Activated CD4-positive, alpha-beta T cell treated with anti-CD3 and anti-CD28 coated beads for 36 hours (primary cell): ENCODE measurements around the gene NHLRC4. TPM values are rescaled to one million over a fixed set of nuclear protein-coding genes. Genes with fewer than 3 reads are reported as not detected.

Source experiments
- ATAC-seq: fragments of 200-7000 bp; cut with Tn5 transposase; one replicate; pipeline ENCODE4 v1.10.0; 2021; ENCODE audit warnings: mild to moderate bottlenecking, moderate library complexity
- CTCF ChIA-PET: fragments of 350-600 bp; sonication (Branson Sonifier 250); formaldehyde crosslinking; loops from one replicate; lab custom pipeline; 2021; ENCODE audit warnings: antibody characterized with exemption; lab: Charles Lee
- POLR2A ChIA-PET: fragments of 350-600 bp; sonication (Branson Sonifier 250); formaldehyde crosslinking; loops from one replicate; lab custom pipeline; 2021; ENCODE audit warnings: antibody characterized with exemption, inconsistent platforms; lab: Charles Lee
- DNase-seq: peaks from one replicate; pipeline ENCODE4 v3.0.0-alpha.2; 2020
- H3K27ac Mint-ChIP-seq: one replicate; pipeline ENCODE4 v1.8.0; 2021; ENCODE audit warnings: mixed read lengths
- H3K27me3 Mint-ChIP-seq: one replicate; pipeline ENCODE4 v1.8.0; 2021; ENCODE audit warnings: mixed read lengths
- H3K36me3 Mint-ChIP-seq: one replicate; pipeline ENCODE4 v1.8.0; 2021; ENCODE audit warnings: low read depth, mixed read lengths
- H3K4me1 Mint-ChIP-seq: one replicate; pipeline ENCODE4 v1.8.0; 2021; ENCODE audit warnings: mixed read lengths
- H3K4me3 Mint-ChIP-seq: one replicate; pipeline ENCODE4 v1.8.0; 2021; ENCODE audit warnings: mild to moderate bottlenecking, moderate library complexity, mixed read lengths
- H3K9me3 Mint-ChIP-seq: one replicate; pipeline ENCODE4 v1.8.0; 2021; ENCODE audit warnings: low read depth, mixed read lengths
- intact Hi-C, 2 experiments: fragments of 100-400 bp; cut with DNase I in 1 of 2; cut with micrococcal nuclease in 1 of 2; formaldehyde crosslinking; loops; one replicate each; pipeline versions ENCODE4 v1.14.2 to v1.15.1; 2022 to 2024; cut with DNase I, micrococcal nuclease
- total RNA-seq, 2 experiments: library from RNA; stranded (reverse); gene quantifications; one replicate each; pipeline ENCODE4 v1.2.3, GENCODE V29; 2021

Gene NHLRC4
- total RNA-seq, 2 experiments from 2014 or later: 0.19 to 0.87 TPM

DNA sequence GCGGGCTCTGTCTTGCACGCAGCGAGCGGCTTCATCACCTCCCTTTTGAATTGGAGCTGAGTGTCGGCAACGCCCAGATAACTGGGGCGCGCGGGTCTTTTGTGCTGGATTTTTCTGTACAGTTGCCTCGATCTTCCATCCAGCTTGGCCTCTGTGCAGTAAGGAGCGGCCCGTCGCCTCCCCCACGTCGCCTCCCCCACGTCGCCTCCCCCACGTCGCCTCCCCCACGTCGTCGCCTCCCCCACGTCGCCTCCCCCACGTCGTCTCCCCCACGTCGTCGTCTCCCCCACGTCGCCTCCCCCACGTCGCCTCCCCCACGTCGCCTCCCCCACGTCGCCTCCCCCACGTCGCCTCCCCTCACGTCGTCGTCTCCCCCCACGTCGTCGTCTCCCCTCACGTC is 22.3 kb upstream of the NHLRC4 start:
- CTCF ChIA-PET: no interaction called here
- ATAC-seq: no peak
- intact Hi-C loops: no loop called here
- Mint-ChIP-seq H3K4me1 (peaks cover 1% of the 10 kb centered on the region), H3K4me3 (no peak overlapping the region), H3K36me3 (peaks cover 6% of the 10 kb centered on the region), H3K27ac (no peak overlapping the region), H3K27me3 (no peaks in the 10 kb centered on the region), H3K9me3 (no peaks in the 10 kb centered on the region)
- POLR2A ChIA-PET: no interaction called here
- no peak for DNase-seq

DNA sequence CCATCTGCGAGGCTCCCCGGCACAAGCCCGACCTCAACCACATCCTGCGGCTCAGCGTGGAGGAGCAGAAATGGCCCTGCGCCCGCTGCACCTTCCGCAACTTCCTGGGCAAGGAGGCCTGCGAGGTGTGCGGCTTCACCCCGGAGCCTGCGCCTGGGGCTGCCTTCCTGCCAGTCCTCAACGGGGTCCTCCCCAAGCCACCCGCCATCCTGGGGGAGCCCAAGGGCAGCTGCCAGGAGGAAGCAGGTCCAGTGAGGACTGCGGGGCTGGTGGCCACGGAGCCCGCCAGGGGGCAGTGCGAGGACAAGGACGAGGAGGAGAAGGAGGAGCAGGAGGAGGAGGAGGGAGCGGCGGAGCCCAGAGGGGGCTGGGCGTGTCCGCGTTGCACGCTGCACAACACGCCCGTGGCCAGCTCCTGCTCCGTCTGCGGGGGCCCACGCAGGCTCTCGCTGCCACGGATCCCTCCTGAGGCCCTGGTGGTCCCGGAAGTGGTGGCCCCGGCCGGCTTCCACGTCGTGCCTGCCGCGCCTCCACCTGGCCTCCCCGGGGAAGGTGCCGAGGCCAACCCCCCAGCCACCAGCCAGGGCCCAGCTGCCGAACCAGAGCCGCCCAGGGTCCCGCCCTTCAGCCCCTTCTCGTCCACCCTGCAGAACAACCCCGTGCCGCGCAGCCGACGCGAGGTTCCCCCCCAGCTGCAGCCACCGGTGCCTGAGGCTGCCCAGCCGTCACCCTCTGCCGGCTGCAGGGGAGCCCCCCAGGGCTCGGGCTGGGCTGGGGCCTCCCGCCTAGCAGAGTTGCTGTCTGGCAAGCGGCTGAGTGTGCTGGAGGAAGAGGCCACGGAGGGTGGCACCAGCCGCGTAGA is 19.7 kb upstream of the NHLRC4 start:
- no peaks in the 10 kb centered on the region for H3K9me3 Mint-ChIP-seq
- no peaks in the 10 kb centered on the region for H3K27me3 Mint-ChIP-seq
- ChIA-PET CTCF (no interaction called here), POLR2A (no interaction called here)
- intact Hi-C loops: no loop called here
- ATAC-seq (peak; percentile 59), DNase-seq (peak; percentile 62)
- peaks cover 1% of the 10 kb centered on the region for H3K4me1 Mint-ChIP-seq
- H3K4me3 Mint-ChIP-seq: no peak overlapping the region
- peaks cover 4% of the 10 kb centered on the region for H3K36me3 Mint-ChIP-seq
- no peak overlapping the region for H3K27ac Mint-ChIP-seq

DNA sequence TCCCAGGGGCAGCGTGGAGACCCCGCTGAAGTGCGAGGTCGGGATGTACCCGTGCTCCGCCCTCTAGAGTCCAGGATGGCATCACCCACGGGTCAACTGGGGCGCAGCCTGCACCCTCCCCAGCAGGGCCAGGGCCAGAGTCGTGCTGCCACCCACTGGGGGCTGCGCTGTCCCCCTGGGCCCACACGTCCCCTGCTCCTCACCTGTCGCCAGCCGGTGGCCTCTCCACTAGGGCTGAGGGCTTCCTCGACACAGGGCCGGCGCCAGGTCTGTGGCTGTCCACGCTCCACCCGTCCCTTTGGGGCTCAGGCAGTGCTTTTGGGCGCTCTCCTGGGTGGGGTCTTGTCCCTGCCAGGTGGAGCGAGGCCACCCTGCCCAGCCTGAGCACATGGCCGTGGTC is 18.2 kb upstream of the NHLRC4 start:
- POLR2A ChIA-PET: no interaction called here
- H3K9me3 Mint-ChIP-seq: no peaks in the 10 kb centered on the region
- peaks cover 2% of the 10 kb centered on the region for H3K36me3 Mint-ChIP-seq
- H3K27ac Mint-ChIP-seq: no peak overlapping the region
- DNase-seq (no peak), ATAC-seq (no peak)
- H3K4me3 Mint-ChIP-seq: no peak overlapping the region
- intact Hi-C loops: no loop called here
- H3K27me3 Mint-ChIP-seq: no peaks in the 10 kb centered on the region
- peaks cover 1% of the 10 kb centered on the region for H3K4me1 Mint-ChIP-seq
- CTCF ChIA-PET: no interaction called here

DNA sequence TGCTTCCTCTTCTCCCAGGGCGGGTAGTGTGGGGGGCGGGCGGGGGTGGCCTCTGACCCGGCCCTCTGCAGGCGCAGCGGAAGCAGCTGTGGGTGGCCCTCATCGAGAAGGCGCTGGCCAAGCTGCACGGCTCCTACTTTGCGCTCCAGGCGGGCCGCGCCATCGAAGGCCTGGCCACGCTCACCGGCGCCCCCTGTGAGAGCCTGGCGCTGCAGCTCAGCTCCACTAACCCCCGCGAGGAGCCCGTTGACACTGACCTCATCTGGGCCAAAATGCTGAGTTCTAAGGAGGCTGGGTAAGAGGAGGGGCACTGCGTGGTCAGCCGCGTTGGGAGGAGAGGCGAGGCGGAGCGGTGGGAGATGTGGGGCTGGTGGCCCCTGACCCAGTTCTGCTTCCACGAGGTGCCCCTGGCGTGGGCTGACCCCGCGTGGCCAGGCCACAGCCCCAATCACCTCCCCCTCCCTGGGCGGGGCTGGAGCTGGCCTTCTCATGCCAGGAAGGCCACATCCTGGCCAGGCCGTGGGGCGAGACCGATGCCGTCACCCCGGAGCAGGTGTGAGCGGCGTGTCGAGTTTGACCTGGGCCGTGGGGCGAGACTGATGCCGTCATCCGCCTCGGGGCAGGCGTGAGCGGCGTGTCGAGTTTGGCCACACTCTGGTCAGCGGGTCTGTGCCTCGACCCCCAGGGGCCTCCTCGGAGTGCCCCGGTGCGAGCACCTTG is 17.1 kb upstream of the NHLRC4 start:
- DNase-seq (no peak), ATAC-seq (no peak)
- peaks cover 2% of the 10 kb centered on the region for H3K36me3 Mint-ChIP-seq
- POLR2A ChIA-PET: no interaction called here
- H3K4me1 Mint-ChIP-seq: peaks cover 1% of the 10 kb centered on the region
- H3K27me3 Mint-ChIP-seq: no peaks in the 10 kb centered on the region
- no peak overlapping the region for H3K27ac Mint-ChIP-seq
- CTCF ChIA-PET: no interaction called here
- no peaks in the 10 kb centered on the region for H3K9me3 Mint-ChIP-seq
- no peak overlapping the region for H3K4me3 Mint-ChIP-seq
- intact Hi-C loops: no loop called here

DNA sequence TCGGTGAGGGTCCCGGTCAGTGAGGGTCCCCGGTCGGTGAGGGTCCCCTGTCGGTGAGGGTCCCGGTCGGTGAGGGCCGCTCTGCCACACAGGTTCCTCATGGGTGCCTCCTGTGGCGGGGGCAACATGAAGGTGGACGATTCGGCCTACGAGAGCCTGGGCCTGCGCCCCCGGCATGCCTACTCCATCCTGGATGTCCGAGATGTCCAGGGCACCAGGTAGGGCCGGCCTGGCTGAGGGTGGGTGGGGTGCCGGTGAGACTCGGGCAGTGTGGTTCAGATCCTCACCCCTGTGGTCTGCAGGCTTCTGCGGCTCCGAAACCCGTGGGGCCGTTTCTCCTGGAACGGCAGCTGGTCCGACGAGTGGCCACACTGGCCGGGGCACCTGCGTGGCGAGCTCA is 15.6 kb upstream of the NHLRC4 start:
- intact Hi-C loops: no loop called here
- ChIA-PET POLR2A (no interaction called here), CTCF (interaction anchor here (0.6 kb wide), 1 partner anchor 454 kb away, joined by 3 read pairs; no protein-coding TSS in a partner anchor)
- H3K4me3 Mint-ChIP-seq: no peak overlapping the region
- no peaks in the 10 kb centered on the region for H3K27me3 Mint-ChIP-seq
- H3K27ac Mint-ChIP-seq: no peak overlapping the region
- H3K36me3 Mint-ChIP-seq: peaks cover 2% of the 10 kb centered on the region
- no peak for DNase-seq
- H3K9me3 Mint-ChIP-seq: no peaks in the 10 kb centered on the region
- H3K4me1 Mint-ChIP-seq: no peaks in the 10 kb centered on the region
- ATAC-seq: no peak

DNA sequence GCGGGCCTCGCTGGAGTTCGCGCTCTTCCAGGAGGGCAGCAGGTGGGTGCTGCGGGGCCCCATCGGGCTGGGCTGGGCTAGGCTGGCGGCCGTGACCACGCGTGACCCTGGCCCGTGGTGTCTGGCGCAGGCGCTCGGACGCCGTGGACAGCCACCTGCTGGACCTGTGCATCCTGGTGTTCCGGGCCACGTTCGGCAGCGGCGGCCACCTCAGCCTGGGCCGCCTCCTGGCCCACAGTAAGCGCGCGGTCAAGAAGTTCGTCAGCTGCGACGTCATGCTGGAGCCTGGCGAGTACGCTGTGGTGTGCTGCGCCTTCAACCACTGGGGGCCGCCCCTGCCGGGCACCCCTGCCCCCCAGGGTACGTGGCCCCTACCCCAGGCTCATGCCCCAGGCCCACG is 14.6 kb upstream of the NHLRC4 start:
- Mint-ChIP-seq H3K36me3 (peaks cover 2% of the 10 kb centered on the region), H3K27me3 (no peaks in the 10 kb centered on the region), H3K27ac (no peak overlapping the region), H3K4me3 (no peak overlapping the region), H3K9me3 (no peaks in the 10 kb centered on the region), H3K4me1 (no peaks in the 10 kb centered on the region)
- ChIA-PET CTCF (no interaction called here), POLR2A (no interaction called here)
- intact Hi-C loops: no loop called here
- no peak for DNase-seq
- ATAC-seq: no peak

DNA sequence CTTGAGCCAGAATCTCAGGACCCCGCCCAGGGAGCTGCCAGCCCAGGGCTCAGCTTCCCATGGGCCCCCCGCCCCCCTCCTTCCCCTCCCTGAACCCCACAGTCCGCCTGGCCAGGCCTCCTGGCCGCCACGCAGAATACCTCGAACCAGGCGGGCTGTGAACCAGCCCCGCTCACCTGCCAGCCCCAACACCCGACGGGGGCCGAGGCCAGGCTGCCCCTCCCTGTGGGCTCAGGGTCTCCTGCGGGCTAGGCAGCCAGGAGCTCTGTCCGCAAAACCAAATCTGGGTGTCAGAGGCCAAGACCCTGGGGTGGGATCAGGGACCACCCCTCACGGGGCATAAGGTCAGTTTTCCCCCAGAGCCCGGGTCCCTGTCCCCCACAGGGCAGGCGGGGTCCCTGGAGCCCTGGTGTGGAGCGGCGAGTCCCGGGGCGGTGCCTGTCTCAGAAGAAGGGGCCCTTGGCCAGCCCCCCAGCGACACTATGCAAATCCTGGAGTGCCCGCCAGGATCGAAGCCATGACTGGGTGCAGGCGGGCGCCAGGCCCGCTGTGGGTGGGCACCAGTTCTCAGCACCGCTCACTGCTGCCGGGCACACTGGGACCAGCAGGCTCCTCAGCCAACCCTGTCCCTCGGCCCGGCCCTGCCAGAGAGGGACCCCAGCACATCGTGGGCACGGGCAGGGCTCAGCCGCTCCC is 13.1 kb upstream of the NHLRC4 start:
- peaks cover 2% of the 10 kb centered on the region for H3K36me3 Mint-ChIP-seq
- no peaks in the 10 kb centered on the region for H3K9me3 Mint-ChIP-seq
- CTCF ChIA-PET: no interaction called here
- H3K27ac Mint-ChIP-seq: no peak overlapping the region
- no peak overlapping the region for H3K4me3 Mint-ChIP-seq
- DNase-seq (no peak), ATAC-seq (no peak)
- intact Hi-C loops: no loop called here
- peaks cover 6% of the 10 kb centered on the region for H3K27me3 Mint-ChIP-seq
- no peaks in the 10 kb centered on the region for H3K4me1 Mint-ChIP-seq
- POLR2A ChIA-PET: no interaction called here

DNA sequence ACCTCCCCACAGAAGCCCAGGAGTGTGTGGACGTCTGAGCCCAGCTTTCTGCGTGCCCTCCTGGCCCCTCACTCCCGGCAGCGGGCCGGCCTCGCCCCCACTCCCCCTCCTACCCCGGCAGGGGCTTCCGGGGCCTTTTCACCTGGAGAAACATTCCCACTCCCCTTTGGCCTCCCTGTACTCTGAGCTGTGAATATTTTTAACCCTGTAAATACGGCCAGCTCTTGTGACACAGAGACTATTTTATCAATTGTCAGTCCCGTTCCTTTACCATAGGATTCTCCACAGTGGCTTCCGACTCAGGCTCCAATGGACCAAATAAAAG is 12.5 kb upstream of the NHLRC4 start:
- H3K27ac Mint-ChIP-seq: no peak overlapping the region
- CTCF ChIA-PET: no interaction called here
- intact Hi-C loops: no loop called here
- DNase-seq: no peak
- peaks cover 6% of the 10 kb centered on the region for H3K27me3 Mint-ChIP-seq
- POLR2A ChIA-PET: no interaction called here
- H3K9me3 Mint-ChIP-seq: no peaks in the 10 kb centered on the region
- no peak for ATAC-seq
- no peaks in the 10 kb centered on the region for H3K36me3 Mint-ChIP-seq
- no peak overlapping the region for H3K4me3 Mint-ChIP-seq
- no peaks in the 10 kb centered on the region for H3K4me1 Mint-ChIP-seq

DNA sequence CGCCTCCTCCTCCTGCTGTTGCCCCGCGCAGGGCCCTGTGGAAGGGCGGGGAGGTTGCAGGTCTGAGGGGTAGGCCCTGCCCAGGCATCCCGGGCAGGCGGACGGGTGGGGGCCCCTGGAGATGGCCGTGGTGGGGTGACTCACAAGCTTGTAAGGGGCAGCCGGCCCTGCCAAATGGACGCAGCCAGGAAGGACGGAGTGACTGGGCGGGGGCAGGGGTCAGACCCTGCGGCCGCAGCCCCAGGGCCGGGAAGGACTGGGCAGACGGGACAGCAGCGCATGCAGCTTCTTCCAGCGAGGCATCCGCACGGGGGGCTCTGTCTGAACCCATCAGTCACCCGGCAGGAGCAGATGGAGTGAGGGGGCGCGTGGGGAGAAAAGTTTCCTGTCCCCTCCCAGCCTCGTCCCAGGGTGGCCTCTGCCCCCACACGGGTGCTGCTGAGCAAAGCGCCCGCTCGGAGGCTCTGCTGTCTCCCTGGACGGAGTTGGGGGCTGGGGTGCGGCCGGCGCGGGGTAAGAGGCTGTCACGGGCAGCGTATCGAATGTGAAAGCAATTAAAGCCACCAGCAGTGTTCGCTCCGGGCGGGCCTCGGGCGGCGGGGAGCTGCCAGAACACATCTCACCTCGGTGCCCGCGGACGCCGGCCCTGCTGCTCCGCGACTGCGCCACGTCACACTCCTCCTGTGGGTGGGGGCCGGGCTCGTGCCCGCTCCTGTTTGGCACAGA is 12.0 kb upstream of the NHLRC4 start:
- Mint-ChIP-seq H3K27ac (no peak overlapping the region), H3K27me3 (peaks cover 6% of the 10 kb centered on the region), H3K36me3 (no peaks in the 10 kb centered on the region), H3K4me3 (no peak overlapping the region), H3K9me3 (no peaks in the 10 kb centered on the region), H3K4me1 (no peaks in the 10 kb centered on the region)
- DNase-seq (no peak), ATAC-seq (no peak)
- intact Hi-C loops: no loop called here
- ChIA-PET POLR2A (no interaction called here), CTCF (no interaction called here)

DNA sequence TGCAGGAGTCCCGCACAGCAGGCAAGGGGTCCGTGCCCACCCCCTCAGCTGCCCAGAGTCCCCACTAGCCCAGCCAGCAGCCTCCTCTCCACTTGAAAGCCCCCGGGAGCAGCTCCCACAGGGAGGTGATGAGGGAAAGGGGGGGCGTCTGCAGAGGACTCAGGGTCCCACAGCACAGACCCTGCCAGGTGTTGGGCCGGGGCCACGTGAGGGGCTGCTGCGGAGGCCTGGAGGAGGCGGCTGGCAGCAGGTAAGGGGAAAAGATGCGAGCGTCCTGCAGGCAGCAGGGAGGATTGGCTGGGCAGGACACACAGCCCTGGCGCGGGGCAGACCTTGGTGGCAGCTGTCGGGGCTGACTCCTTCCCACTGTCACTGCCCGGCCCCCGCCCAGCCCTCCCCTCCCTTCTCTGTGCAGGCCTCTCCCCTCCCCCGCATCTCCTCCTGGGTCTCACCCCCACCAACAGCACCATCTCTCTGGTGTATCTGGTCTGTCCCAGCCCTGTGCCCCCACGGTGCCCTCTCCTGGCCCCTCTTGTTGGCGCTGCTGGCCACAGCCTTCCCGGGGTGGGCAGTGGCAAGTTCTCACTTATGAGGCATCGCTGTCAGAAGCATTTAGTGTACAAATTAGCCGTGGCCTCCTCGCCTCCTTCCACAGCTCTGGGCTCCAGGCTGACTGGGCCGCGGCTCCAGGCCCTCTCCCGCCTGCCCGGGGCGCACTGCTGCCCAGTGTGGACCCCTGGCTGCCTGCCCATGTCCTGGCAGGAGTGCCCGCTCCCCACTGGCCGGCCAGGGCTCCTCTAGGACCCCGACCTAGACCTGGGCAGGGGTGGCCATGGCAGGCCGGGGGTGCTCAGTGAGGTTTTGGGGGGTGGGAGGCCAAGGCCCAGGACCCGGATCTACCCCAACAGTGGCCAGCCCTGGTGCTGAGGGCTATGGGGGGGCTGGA is 11.0 kb upstream of the NHLRC4 start:
- no peaks in the 10 kb centered on the region for H3K36me3 Mint-ChIP-seq

More for the DNA sequence above, 11.0 kb upstream of the NHLRC4 start:
- Mint-ChIP-seq H3K4me3 (no peak overlapping the region), H3K27ac (no peak overlapping the region), H3K9me3 (no peaks in the 10 kb centered on the region), H3K4me1 (no peaks in the 10 kb centered on the region), H3K27me3 (peaks cover 6% of the 10 kb centered on the region)
- intact Hi-C loops: no loop called here
- ChIA-PET POLR2A (no interaction called here), CTCF (no interaction called here)
- DNase-seq (no peak), ATAC-seq (no peak)
